HepG2 (cell line): ENCODE data around the gene PARP2. TPM values are rescaled to one million over a fixed set of nuclear protein-coding genes. Genes with fewer than 3 reads are reported as not detected.
A peak's percentile ranks its signal among the peaks of the same experiment; 100 is the strongest.

Experiments used
- ATAC-seq: fragments of 200-7000 bp; cut with Tn5 transposase; 3 replicates; pipeline ENCODE4 v1.9.1; 2020; ENCODE audit warnings: mild to moderate bottlenecking, moderate library complexity
- BruUV-seq: library from RNA; stranded (reverse); fragments of 400-500 nt; replicated peaks from 2 replicates; lab custom pipeline; 2021; lab: Mats Ljungman, UMichigan
- CTCF ChIA-PET: fragments of 300-600 bp; formaldehyde crosslinking; extraction: SDS; loops from one replicate; lab custom pipeline; 2021; ENCODE audit warnings: low total read pairs, inconsistent platforms, low intra/inter-chr PET ratio; lab: Yijun Ruan, JAX
- POLR2A ChIA-PET: fragments of 350-600 bp; sonication (Branson Sonifier 250); formaldehyde crosslinking; loops from one replicate; lab custom pipeline; 2020; ENCODE audit warnings: antibody characterized with exemption, inconsistent platforms; lab: Yijun Ruan, JAX
- DNase-seq: peaks from one replicate; pipeline ENCODE4 v3.0.0-alpha.2; 2015; ENCODE audit warnings: low spot score
- FAIRE-seq: peaks from 3 replicates; lab custom pipeline; 2011; peaks lifted over from hg19 to GRCh38; lab: Jason Lieb, UNC
- H2AFZ ChIP-seq: one replicate; pipeline ENCODE4 v1.6.1; 2011; ENCODE audit warnings: low read length, inconsistent platforms
- H3K27ac ChIP-seq: fragments of 300-600 bp; 3 replicates; pipeline ENCODE4 v1.8.0; 2011; ENCODE audit warnings: mixed run types, mild to moderate bottlenecking, mixed read lengths, low read length, inconsistent platforms; ENCODE audit not compliant: insufficient read depth; ENCODE audit errors: extremely low read length
- H3K27me3 ChIP-seq, 2 experiments: fragments of 200-600 bp in 1 of 2; 2 replicates in 1 of 2; 3 replicates in 1 of 2; pipeline versions ENCODE4 v1.6.0 to v1.8.0; 2011; ENCODE audit warnings: low read length in 2 of 2, mild to moderate bottlenecking in 2 of 2, moderate library complexity in 2 of 2, inconsistent platforms in 1 of 2; ENCODE audit not compliant: insufficient read depth in 2 of 2, control insufficient read depth in 1 of 2
- H3K36me3 ChIP-seq, 2 experiments: fragments of 200-600 bp in 1 of 2; replicated peaks in 1 of 2; 2 replicates in 1 of 2; 3 replicates in 1 of 2; pipeline versions ENCODE4 v1.5.1 to v1.8.0; 2011; ENCODE audit warnings: low read length in 2 of 2, inconsistent platforms in 1 of 2; ENCODE audit not compliant: insufficient read depth in 2 of 2, control insufficient read depth in 1 of 2
- H3K4me1 ChIP-seq: 2 replicates; pipeline ENCODE4 v1.5.1; 2012; ENCODE audit warnings: low read length, inconsistent platforms; ENCODE audit not compliant: insufficient read depth
- H3K4me2 ChIP-seq: 2 replicates; pipeline ENCODE4 v1.6.0; 2011; ENCODE audit warnings: low read depth, low read length, inconsistent platforms
- H3K4me3 ChIP-seq, 3 experiments: fragments of 200-600 bp in 1 of 3; sonication (generic), shearing (Covaris generic) in 1 of 3; replicated peaks in 1 of 3; 2 replicates each; pipeline ENCODE4 v1.5.1; 2011 to 2016; ENCODE audit warnings: low read length in 3 of 3, inconsistent platforms in 2 of 3, low read depth in 2 of 3, mild to moderate bottlenecking in 2 of 3, control low read depth in 1 of 3, mixed read lengths in 1 of 3; ENCODE audit not compliant: insufficient read depth in 1 of 3
- H3K79me2 ChIP-seq: one replicate; pipeline ENCODE4 v1.6.1; 2011; ENCODE audit warnings: low read length, inconsistent platforms; ENCODE audit not compliant: insufficient read depth
- H3K9ac ChIP-seq: 2 replicates; pipeline ENCODE4 v1.6.0; 2011; ENCODE audit warnings: mild to moderate bottlenecking, low read depth, low read length, inconsistent platforms; ENCODE audit not compliant: insufficient read depth
- H3K9me3 ChIP-seq: 2 replicates; pipeline ENCODE4 v1.5.1; 2012; ENCODE audit warnings: mild to moderate bottlenecking, low read length
- H4K20me1 ChIP-seq: 2 replicates; pipeline ENCODE4 v1.6.0; 2011; ENCODE audit warnings: inconsistent platforms, mild to moderate bottlenecking, low read length, moderate library complexity; ENCODE audit not compliant: insufficient read depth
- ATF7 ChIP-seq, 2 experiments: fragments of 450-650 bp in 1 of 2; sonication (generic) in 1 of 2; formaldehyde crosslinking in 1 of 2; IDR thresholded peaks; 2 replicates each; pipeline versions ENCODE4 v1.4.0 to v1.6.1; 2016 to 2020; ENCODE audit warnings: antibody characterized with exemption in 1 of 2, mild to moderate bottlenecking in 1 of 2, missing genetic modification reagents in 1 of 2
- EP300 ChIP-seq, 3 experiments: sonication (generic) in 1 of 3; formaldehyde crosslinking in 1 of 3; IDR thresholded peaks; 2 replicates each; pipeline versions ENCODE4 v1.5.1 to v1.6.1; 2011 to 2020; ENCODE audit warnings: low read depth in 2 of 3, low read length in 2 of 3, borderline replicate concordance in 1 of 3, improper control_type of control experiment in 1 of 3, mild to moderate bottlenecking in 1 of 3, missing genetic modification reagents in 1 of 3, moderate library complexity in 1 of 3
- ETV5 ChIP-seq: IDR thresholded peaks from 2 replicates; pipeline ENCODE4 v1.6.1; 2018; ENCODE audit warnings: missing biosample characterization, missing genetic modification reagents, inconsistent platforms, borderline replicate concordance
- FOSL2 ChIP-seq: sonication (generic); formaldehyde crosslinking; IDR thresholded peaks from 2 replicates; pipeline ENCODE4 v1.4.0; 2020; ENCODE audit warnings: missing genetic modification reagents
- HMG20A ChIP-seq: IDR thresholded peaks from 2 replicates; pipeline ENCODE4 v1.6.1; 2016; ENCODE audit warnings: borderline replicate concordance
- HMGA1 ChIP-seq: sonication (generic); formaldehyde crosslinking; conservative IDR thresholded peaks from 2 replicates; pipeline ENCODE4 v1.4.0; 2020; ENCODE audit warnings: missing genetic modification reagents
- PPARG ChIP-seq: conservative IDR thresholded peaks from 2 replicates; pipeline ENCODE4 v1.6.1; 2016; ENCODE audit warnings: missing biosample characterization, missing genetic modification reagents
- SETDB1 ChIP-seq: sonication (generic); formaldehyde crosslinking; IDR thresholded peaks from 2 replicates; pipeline ENCODE4 v1.5.1; 2020; ENCODE audit warnings: missing genetic modification reagents, mild to moderate bottlenecking, borderline replicate concordance
- TBL1XR1 ChIP-seq: fragments of 150-350 bp; IDR thresholded peaks from 2 replicates; pipeline ENCODE4 v1.6.1; 2014; ENCODE audit warnings: borderline replicate concordance, low read length; ENCODE audit not compliant: partially characterized antibody
- ZNF326 ChIP-seq: sonication (generic); formaldehyde crosslinking; IDR thresholded peaks from 2 replicates; pipeline ENCODE4 v1.4.0; 2020; ENCODE audit warnings: missing genetic modification reagents, borderline replicate concordance
- ZNF781 ChIP-seq: sonication (generic); formaldehyde crosslinking; IDR thresholded peaks from 2 replicates; pipeline ENCODE4 v1.5.1; 2020; ENCODE audit warnings: borderline replicate concordance, mild to moderate bottlenecking, missing genetic modification reagents; ENCODE audit errors: not compliant biosample characterization
- WGBS: methylation state at CpG from one replicate; pipeline ENCODE4 v1.1.6; 2017; ENCODE audit warnings: low lambda C conversion rate; 5-methylcytosine and 5-hydroxymethylcytosine counted together
- in situ Hi-C: cut with HindIII; loops from 2 replicates; pipeline ENCODE4 v1.10.0; 2017; ENCODE audit warnings: low pct_unique_long_range_greater_than_20kb; ENCODE audit not compliant: extremely low pct_ligation_motif_present
- intact Hi-C: fragments of 100-400 bp; cut with micrococcal nuclease; formaldehyde crosslinking; loops from one replicate; pipeline ENCODE4 v1.10.0; 2022; ENCODE audit not compliant: unreplicated experiment
- polyA plus RNA-seq, 8 experiments: library from polyadenylated mRNA; depleted of rRNA in 3 of 8; stranded (reverse) in 7 of 8; unstranded in 1 of 8; fragments of >200 nt; fragmentation: Illumina TruSeq in 4 of 8; extraction: Trizol in 4 of 8; gene quantifications; 2 replicates each; pipeline versions ENCODE4 v1.2.1 to v1.2.3, GENCODE V29; 2011 to 2016; ENCODE audit warnings: low read depth in 4 of 8, missing spikeins in 1 of 8, mixed read lengths in 1 of 8; ENCODE audit not compliant: insufficient read depth in 1 of 8
- total RNA-seq, 5 experiments: library from RNA; depleted of rRNA; stranded (reverse); fragments of >200 nt; fragmentation: Illumina TruSeq; extraction: Trizol; gene quantifications; 2 replicates each; pipeline ENCODE4 v1.2.3, GENCODE V29; 2016; ENCODE audit warnings: low read depth in 1 of 5
- TF ChIP-seq, protein P1 (sequence below): sonication (generic); formaldehyde crosslinking; IDR thresholded peaks from 2 replicates; pipeline ENCODE4 v1.9.0; 2021; ENCODE audit warnings: missing genetic modification reagents, mild to moderate bottlenecking, borderline replicate concordance
- TF ChIP-seq, protein P2 (sequence below): sonication (generic); formaldehyde crosslinking; IDR thresholded peaks from 2 replicates; pipeline ENCODE4 v1.4.0; 2020; ENCODE audit warnings: missing genetic modification reagents

PARP2 gene
- total and polyA plus RNA-seq, 2 of the 13 experiments (the other 11 are each of a cell fraction or from before 2014, with no cell fraction given) = 37.3 to 38.4 TPM

GRCh38 chr14:20346713-20347112 is 3.3 kb downstream of the PARP2 start:
- BruUV-seq = no TSS peak
- no peak overlapping the region for H3K4me3 ChIP-seq
- peaks cover 12% of the 10 kb centered on the region for H3K79me2 ChIP-seq
- ChIA-PET CTCF (no interaction called here), POLR2A (no interaction called here)
- H3K4me1 ChIP-seq = peaks cover 25% of the 10 kb centered on the region
- H3K9ac ChIP-seq = no peak overlapping the region
- FAIRE-seq = no peak
- no peaks in the 10 kb centered on the region; a peak in 1 of 5 replicates for H3K27me3 ChIP-seq
- DNase-seq = no peak
- H4K20me1 ChIP-seq = no peaks in the 10 kb centered on the region
- no peaks in the 10 kb centered on the region for H3K9me3 ChIP-seq
- H2AFZ ChIP-seq = no peak overlapping the region
- H3K4me2 ChIP-seq = no peak overlapping the region
- peaks cover 6 to 38% of the 10 kb centered on the region in 2 experiments for H3K36me3 ChIP-seq
- intact Hi-C loops (no loop called here), in situ Hi-C loops (loop anchor here (25.0 kb wide), 2 partner anchors 116 to 641 kb away; partner anchors contain the start of genes APEX1, METTL17, OSGEP and PIP4P1)
- no peak for ATAC-seq
- H3K27ac ChIP-seq = no peak overlapping the region
- peak; percentile 87 for TF ChIP-seq ATF7 (IDR thresholded peaks at IDR 0.05)
- TF ChIP-seq ATF7 (CRISPR knock-in tag; IDR thresholded peaks at IDR 0.05) = no peak
- TF ChIP-seq, protein P1, sequence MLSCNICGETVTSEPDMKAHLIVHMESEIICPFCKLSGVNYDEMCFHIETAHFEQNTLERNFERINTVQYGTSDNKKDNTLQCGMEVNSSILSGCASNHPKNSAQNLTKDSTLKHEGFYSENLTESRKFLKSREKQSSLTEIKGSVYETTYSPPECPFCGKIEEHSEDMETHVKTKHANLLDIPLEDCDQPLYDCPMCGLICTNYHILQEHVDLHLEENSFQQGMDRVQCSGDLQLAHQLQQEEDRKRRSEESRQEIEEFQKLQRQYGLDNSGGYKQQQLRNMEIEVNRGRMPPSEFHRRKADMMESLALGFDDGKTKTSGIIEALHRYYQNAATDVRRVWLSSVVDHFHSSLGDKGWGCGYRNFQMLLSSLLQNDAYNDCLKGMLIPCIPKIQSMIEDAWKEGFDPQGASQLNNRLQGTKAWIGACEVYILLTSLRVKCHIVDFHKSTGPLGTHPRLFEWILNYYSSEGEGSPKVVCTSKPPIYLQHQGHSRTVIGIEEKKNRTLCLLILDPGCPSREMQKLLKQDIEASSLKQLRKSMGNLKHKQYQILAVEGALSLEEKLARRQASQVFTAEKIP (CRISPR knock-in tag) = no peak
- WGBS = 97% methylated on average over 1 of the region's 1 CpG

DNA sequence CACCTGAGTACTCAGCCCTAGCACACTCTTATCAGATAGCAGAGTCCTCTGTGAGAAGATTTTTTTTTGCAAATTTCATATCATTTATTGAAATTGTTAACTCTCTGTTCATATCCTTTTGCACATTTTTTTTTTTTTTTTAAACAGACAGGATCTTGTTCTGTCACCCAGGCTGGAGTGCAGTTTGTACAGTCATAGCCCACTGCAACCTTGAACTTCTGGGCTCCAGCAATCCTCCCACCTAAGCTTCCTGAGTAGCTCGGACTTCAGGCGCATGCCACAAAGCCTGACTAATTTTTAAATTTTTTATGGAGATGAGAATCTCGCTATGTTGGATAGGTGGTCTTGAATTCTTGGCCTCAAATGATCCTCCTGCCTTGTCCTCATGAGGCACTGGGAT is 4.3 kb downstream of the PARP2 start:
- no peaks in the 10 kb centered on the region for H4K20me1 ChIP-seq
- DNase-seq = peak; percentile 85
- H2AFZ ChIP-seq = no peak overlapping the region
- peak overlapping the region; percentile 24; the same call in 1 of the 2 replicates for H3K4me2 ChIP-seq
- ATAC-seq = peak; percentile 8; the same call in 2 of the 3 replicates
- ChIA-PET POLR2A (interaction anchor here (0.6 to 0.8 kb wide), 2 partner anchors 71 to 114 kb away, joined by 3 read pairs; partner anchors contain the start of gene PIP4P1), CTCF (no interaction called here)
- intact Hi-C loops = no loop called here
- peaks cover 10 to 48% of the 10 kb centered on the region in 2 experiments for H3K36me3 ChIP-seq
- no peaks in the 10 kb centered on the region for H3K9me3 ChIP-seq
- H3K79me2 ChIP-seq = peaks cover 12% of the 10 kb centered on the region
- H3K27ac ChIP-seq = peak overlapping the region; percentile 56
- WGBS = 51% methylated on average over 3 of the region's 3 CpGs
- H3K4me3 ChIP-seq = no peak overlapping the region
- H3K27me3 ChIP-seq = no peaks in the 10 kb centered on the region; a peak in 1 of 5 replicates
- in situ Hi-C loops = loop anchor here (25.0 kb wide), 2 partner anchors 115 to 640 kb away; partner anchors contain the start of genes APEX1, METTL17, OSGEP and PIP4P1
- peak; percentile 59 for FAIRE-seq
- H3K4me1 ChIP-seq = peaks cover 25% of the 10 kb centered on the region
- BruUV-seq = no TSS peak
- H3K9ac ChIP-seq = no peak overlapping the region
- TF ChIP-seq EP300 (IDR thresholded peaks at IDR 0.05; ENCODE audit: low read depth in 2 of 2, low read length in 2 of 2) (0 out of 4 replicates have a peak, but pooled peaks of 1 of the 2 experiments have one; percentile 27), EP300 (CRISPR knock-in tag; IDR thresholded peaks at IDR 0.05; ENCODE audit: borderline replicate concordance) (no peak), PPARG (CRISPR knock-in tag) (peak; percentile 53), FOSL2 (peak; percentile 75), HMG20A (CRISPR knock-in tag) (no peak; the same call in 1 of the 2 replicates), ZNF781 (no peak), ZNF326 (CRISPR knock-in tag) (no peak), ETV5 (peak; percentile 71; the same call in 1 of the 2 replicates), SETDB1 (CRISPR knock-in tag) (no peak), TBL1XR1 (peak; percentile 73), HMGA1 (CRISPR knock-in tag) (no peak)
- TF ChIP-seq, protein P2, sequence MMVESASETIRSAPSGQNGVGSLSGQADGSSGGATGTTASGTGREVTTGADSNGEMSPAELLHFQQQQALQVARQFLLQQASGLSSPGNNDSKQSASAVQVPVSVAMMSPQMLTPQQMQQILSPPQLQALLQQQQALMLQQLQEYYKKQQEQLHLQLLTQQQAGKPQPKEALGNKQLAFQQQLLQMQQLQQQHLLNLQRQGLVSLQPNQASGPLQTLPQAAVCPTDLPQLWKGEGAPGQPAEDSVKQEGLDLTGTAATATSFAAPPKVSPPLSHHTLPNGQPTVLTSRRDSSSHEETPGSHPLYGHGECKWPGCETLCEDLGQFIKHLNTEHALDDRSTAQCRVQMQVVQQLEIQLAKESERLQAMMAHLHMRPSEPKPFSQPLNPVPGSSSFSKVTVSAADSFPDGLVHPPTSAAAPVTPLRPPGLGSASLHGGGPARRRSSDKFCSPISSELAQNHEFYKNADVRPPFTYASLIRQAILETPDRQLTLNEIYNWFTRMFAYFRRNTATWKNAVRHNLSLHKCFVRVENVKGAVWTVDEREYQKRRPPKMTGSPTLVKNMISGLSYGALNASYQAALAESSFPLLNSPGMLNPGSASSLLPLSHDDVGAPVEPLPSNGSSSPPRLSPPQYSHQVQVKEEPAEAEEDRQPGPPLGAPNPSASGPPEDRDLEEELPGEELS = 0 out of 2 replicates have a peak, but pooled peaks have one; percentile 6
